Measurements from ENCODE around the gene IL17RE.

DNA sequence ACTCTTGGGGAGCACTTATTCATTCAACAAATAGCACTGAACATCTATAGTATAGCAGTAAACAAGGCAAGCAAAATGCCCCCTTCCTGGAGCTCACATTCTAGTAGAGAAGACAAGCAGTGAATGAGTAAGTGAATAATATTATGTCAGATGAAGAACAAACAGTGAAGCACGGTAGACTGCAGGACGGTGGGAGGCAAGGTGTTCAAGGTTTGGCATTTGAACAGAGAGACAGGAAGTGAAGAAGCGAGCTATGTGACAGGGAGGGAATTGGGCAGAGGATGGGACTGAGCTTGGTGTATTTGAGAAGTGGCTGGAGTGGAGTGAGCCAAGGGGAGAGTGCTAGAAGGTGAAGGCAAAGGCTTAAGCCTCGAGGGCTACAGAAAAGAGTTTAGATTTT is 32.3 kb downstream of the IL17RE start:
- TF ChIP-seq CTCF (IDR thresholded peaks at IDR 0.05) (no peak), POLR2A (IDR thresholded peaks at IDR 0.05) (no peak)
